ENCODE data around the gene ANKFY1.

GRCh38 chr17:4155980-4156620 lies 107.7 kb downstream of the ANKFY1 start:
- TF ChIP-seq POLR2A (IDR thresholded peaks at IDR 0.05) (no peak), CTCF (IDR thresholded peaks at IDR 0.05) (no peak)
